Immature natural killer cell (primary cell): Measurements from ENCODE around the gene SRPRA. TPM values are rescaled to one million over a fixed set of nuclear protein-coding genes. Genes with fewer than 3 reads are reported as not detected.
A peak's percentile ranks its signal among the peaks of the same experiment; 100 is the strongest.
"Not testable (repeated sequence)": the region's sequence is repeated elsewhere in the genome, so short reads cannot be mapped to it uniquely, and the experiment has no call there.

Experiments used
- DNase-seq, 3 donors: peaks; one replicate each; pipeline ENCODE4 v3.0.0; 2022; ENCODE audit warnings: mixed read lengths in 1 of 3
- H3K27ac Mint-ChIP-seq, 6 donors: one replicate each; pipeline ENCODE4 v1.8.0; 2020; ENCODE audit warnings: mixed read lengths in 6 of 6, mild to moderate bottlenecking in 5 of 6, inconsistent platforms in 4 of 6, moderate library complexity in 3 of 6
- H3K27me3 Mint-ChIP-seq, 3 donors: one replicate each; pipeline ENCODE4 v1.8.0; 2020 to 2021; ENCODE audit warnings: low read depth in 3 of 3, mild to moderate bottlenecking in 3 of 3, mixed read lengths in 3 of 3, moderate library complexity in 3 of 3, inconsistent platforms in 1 of 3
- H3K36me3 Mint-ChIP-seq, 3 donors: one replicate each; pipeline ENCODE4 v1.8.0; 2020; ENCODE audit warnings: mixed read lengths in 3 of 3, inconsistent platforms in 2 of 3, mild to moderate bottlenecking in 2 of 3
- H3K4me1 Mint-ChIP-seq, 2 donors: one replicate each; pipeline ENCODE4 v1.8.0; 2020; ENCODE audit warnings: inconsistent platforms in 2 of 2, mild to moderate bottlenecking in 2 of 2, mixed read lengths in 2 of 2, moderate library complexity in 1 of 2
- H3K4me3 Mint-ChIP-seq, 5 donors: one replicate each; pipeline ENCODE4 v1.8.0; 2020; ENCODE audit warnings: mild to moderate bottlenecking in 5 of 5, mixed read lengths in 5 of 5, inconsistent platforms in 3 of 5, moderate library complexity in 3 of 5
- H3K9me3 Mint-ChIP-seq, 6 donors: one replicate each; pipeline ENCODE4 v1.8.0; 2020; ENCODE audit warnings: mild to moderate bottlenecking in 6 of 6, mixed read lengths in 6 of 6, inconsistent platforms in 4 of 6, moderate library complexity in 3 of 6
- polyA plus RNA-seq, 3 donors: library from polyadenylated mRNA; unstranded; fragments of 300-500 nt; fragmentation: Illumina TruSeq; gene quantifications; one replicate each; pipeline ENCODE4 v1.2.3, GENCODE V29; 2021

SRPRA gene
- polyA plus RNA-seq: 100 to 1,000 TPM in 2 of 3 donors, 10 to 100 TPM in 1; 67.7 to 161 (median 150) TPM

DNA sequence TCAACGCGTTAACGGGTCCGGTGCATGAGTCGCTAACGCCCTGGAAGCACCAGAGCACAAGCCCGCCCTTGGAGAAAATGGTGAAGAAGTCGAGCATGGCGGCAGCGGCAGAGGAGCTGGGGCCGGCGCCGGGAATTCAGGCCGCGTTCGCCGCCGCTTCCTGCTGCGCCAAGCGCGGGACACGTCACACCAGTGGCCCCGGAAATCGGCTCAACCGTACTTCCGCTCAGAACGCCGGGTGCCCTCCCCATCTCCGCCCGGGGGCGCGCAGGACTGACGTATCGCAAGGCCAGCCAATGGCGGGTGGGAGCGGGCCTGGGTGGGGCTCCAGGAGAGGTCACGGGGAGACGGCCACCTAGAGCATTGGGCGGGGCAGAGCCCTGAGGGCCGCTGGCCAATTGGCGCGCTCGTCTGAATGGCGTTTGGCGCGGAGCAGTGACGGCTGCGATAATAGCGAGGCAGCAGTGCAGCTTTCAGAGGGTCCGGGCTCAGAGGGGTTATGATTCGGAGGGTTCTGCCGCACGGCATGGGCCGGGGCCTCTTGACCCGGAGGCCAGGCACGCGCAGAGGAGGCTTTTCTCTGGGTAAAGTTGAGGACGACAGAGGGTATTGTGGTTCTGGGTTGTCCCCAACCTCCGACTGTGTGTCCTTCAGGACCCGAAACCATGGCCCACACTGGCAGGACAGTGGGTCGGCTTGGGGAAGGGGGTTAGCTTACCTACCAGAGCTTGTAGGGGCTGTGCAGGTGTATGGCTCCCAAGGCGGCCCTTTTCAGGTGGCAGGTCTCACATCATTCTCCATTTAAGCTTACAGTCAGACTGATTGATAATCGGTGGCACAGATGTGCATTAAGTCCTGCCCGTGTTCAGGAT, at the start of gene SRPRA, which contains the start of gene FOXRED1:
SRPRA (minus strand) TSS at position 188 of the 872 bp plus-strand sequence; CDS start at position 97, 91 bp downstream.
FOXRED1 (plus strand) TSS at position 447 of the 872 bp plus-strand sequence; CDS start at position 500, 53 bp downstream.
- H3K36me3 Mint-ChIP-seq: peaks cover 14 to 37% (median 27%) of the 10 kb centered on the region in 3 donors
- H3K9me3 Mint-ChIP-seq: no peaks in the 10 kb centered on the region
- peaks cover 1 to 11% (median 3%) of the 10 kb centered on the region in 3 donors for H3K27me3 Mint-ChIP-seq
- peak; percentile 100 for DNase-seq
- H3K4me3 Mint-ChIP-seq: peak within 1 kb of the TSS; percentile 94 to 98 (median 97)
- H3K4me1 Mint-ChIP-seq: peaks cover 36 to 45% of the 10 kb centered on the region in 2 donors
- H3K27ac Mint-ChIP-seq: peak within 1 kb of the TSS; percentile 96 to 99 (median 98)

GRCh38 chr11:126317756-126318573, 49.3 kb upstream of the SRPRA start:
- Mint-ChIP-seq H3K27me3 (peaks cover 0 to 12% (median 2%) of the 10 kb centered on the region in 3 donors), H3K4me3 (peak overlapping the region; percentile 67 to 86 (median 80)), H3K27ac (peak overlapping the region; percentile 98 to 99 (median 98)), H3K9me3 (no peaks in the 10 kb centered on the region), H3K36me3 (peaks cover 14 to 30% (median 25%) of the 10 kb centered on the region in 3 donors), H3K4me1 (peaks cover 70 to 71% of the 10 kb centered on the region in 2 donors)
- peak; percentile 68 to 75 (median 74) for DNase-seq

- peaks cover 14 to 30% (median 25%) of the 10 kb centered on the region in 3 donors for H3K36me3 Mint-ChIP-seq
- no peak for DNase-seq
- peaks cover 0 to 12% (median 2%) of the 10 kb centered on the region in 3 donors for H3K27me3 Mint-ChIP-seq
- peaks cover 76% of the 10 kb centered on the region in 2 donors for H3K4me1 Mint-ChIP-seq
- H3K9me3 Mint-ChIP-seq: no peaks in the 10 kb centered on the region
- peak overlapping the region; percentile 98 to 99 (median 98) for H3K27ac Mint-ChIP-seq
- H3K4me3 Mint-ChIP-seq: peak overlapping the region; percentile 67 to 86 (median 80)
Observed at GRCh38 chr11:126317432-126317755, 48.7 kb upstream of the SRPRA start.

- peaks cover 0 to 8% (median 0%) of the 10 kb centered on the region in 3 donors for H3K27me3 Mint-ChIP-seq
- H3K27ac Mint-ChIP-seq: peak overlapping the region; percentile 80 to 96 (median 86)
- H3K9me3 Mint-ChIP-seq: no peaks in the 10 kb centered on the region
- no peak for DNase-seq
- H3K36me3 Mint-ChIP-seq: peaks cover 17 to 30% (median 29%) of the 10 kb centered on the region in 3 donors
- H3K4me1 Mint-ChIP-seq: peaks cover 70 to 71% of the 10 kb centered on the region in 2 donors
- H3K4me3 Mint-ChIP-seq: peak overlapping the region in 2 of 5 donors; percentile 12 to 14
Observed at GRCh38 chr11:126313826-126314225, 45.1 kb upstream of the SRPRA start.

GRCh38 chr11:126312961-126313360, 44.3 kb upstream of the SRPRA start:
- Mint-ChIP-seq H3K27ac (peak overlapping the region; percentile 79 to 96 (median 86)), H3K4me1 (peaks cover 63 to 67% of the 10 kb centered on the region in 2 donors), H3K36me3 (peaks cover 21 to 34% (median 30%) of the 10 kb centered on the region in 3 donors), H3K9me3 (no peaks in the 10 kb centered on the region), H3K4me3 (peak overlapping the region in 4 of 5 donors; percentile 24 to 59 (median 42)), H3K27me3 (peaks cover 0 to 8% (median 0%) of the 10 kb centered on the region in 3 donors)
- no peak for DNase-seq

DNA sequence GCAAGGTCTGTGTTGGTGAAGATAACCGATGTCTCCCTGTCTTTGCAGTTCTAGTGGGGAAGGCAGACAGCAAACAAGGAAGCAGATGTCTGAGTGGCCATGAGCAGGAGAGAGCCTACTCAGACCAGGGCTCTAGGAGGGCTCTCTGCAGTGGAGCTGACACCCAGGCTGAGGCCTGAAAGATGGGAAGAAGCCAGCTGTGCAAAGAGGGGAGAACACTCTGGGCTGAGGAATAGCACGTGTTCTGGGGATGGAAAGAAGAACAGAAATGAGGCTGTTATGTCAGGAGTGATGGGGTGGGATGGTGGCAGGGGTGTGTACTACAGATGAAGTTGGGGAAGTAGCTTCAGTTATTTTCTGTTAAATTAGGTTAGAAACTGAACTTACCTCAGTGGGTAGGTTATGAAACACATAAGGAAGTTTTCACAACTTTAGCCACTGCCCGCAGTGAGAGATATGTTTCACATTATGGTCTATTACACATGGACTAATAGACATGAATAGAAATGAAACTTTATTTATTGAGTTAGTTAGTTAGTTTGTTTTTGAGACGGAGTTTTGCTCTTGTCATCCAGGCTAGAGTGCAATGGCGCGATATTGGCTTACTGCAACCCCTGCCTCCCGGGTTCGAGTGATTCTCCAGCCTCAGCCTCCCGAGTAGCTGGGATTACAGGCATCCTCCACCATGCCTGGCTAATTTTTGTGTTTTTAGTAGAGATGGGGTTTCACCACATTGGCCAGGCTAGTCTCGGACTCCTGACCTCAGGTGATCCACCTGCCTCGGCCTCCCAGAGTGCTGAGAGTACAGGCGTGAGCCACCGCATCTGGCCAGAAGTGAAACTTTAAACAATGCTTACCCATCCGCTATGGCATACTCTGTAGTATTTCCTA, 43.0 kb upstream of the SRPRA start:
- Mint-ChIP-seq H3K27ac (peak overlapping the region; percentile 85 to 98 (median 92)), H3K27me3 (peaks cover 0 to 2% (median 0%) of the 10 kb centered on the region in 3 donors), H3K9me3 (no peaks in the 10 kb centered on the region), H3K4me1 (peaks cover 61 to 65% of the 10 kb centered on the region in 2 donors), H3K36me3 (peaks cover 25 to 35% (median 26%) of the 10 kb centered on the region in 3 donors), H3K4me3 (peak overlapping the region; percentile 51 to 84 (median 72))
- DNase-seq: peak; percentile 48 to 63 (median 53)

GRCh38 chr11:126310992-126311310, 42.3 kb upstream of the SRPRA start:
- H3K4me3 Mint-ChIP-seq: peak overlapping the region; percentile 5 to 84 (median 72)

DNA sequence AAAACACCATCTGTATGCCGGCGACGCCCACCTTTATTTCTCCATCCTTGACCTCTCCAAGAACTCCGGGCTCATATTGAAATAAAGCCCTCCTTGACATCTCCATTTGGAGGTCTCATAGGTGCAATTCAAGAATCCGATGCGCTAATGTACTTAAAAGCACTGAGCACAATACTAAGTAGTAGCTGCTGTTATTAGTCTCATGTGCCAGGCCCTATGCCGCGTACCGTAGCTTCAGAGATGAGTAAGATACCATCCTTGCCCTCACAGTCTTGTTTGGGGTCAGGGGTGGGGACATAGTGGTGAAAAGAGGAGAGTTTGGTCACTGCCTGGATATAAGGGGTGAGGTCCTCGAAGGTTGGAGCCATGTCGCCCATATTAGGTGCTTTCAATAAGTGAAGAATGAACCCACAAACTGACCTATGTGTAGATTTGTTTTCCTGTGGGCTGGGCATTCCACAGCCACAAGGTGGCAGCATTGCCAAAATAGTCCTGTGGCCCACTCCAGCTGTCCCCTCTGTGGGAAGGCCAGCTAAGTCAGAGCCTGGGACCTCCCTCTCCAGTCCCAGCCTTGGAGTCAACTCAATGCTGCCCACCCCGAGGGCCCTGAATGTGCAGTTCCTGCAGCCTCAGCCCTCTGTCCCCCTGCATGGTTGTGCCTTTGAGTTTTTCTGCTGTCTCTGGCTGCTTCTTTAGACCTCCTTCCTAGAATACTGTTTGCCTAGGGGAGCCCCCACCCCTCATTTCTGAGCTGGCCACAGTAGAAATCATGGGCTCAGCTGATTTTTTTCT, 41.7 kb upstream of the SRPRA start:
- Mint-ChIP-seq H3K9me3 (no peaks in the 10 kb centered on the region), H3K4me3 (peak overlapping the region; percentile 5 to 84 (median 56)), H3K27me3 (peaks cover 0 to 2% (median 0%) of the 10 kb centered on the region in 3 donors), H3K36me3 (peaks cover 19 to 33% (median 19%) of the 10 kb centered on the region in 3 donors), H3K27ac (peak overlapping the region; percentile 85 to 98 (median 92)), H3K4me1 (peaks cover 62 to 67% of the 10 kb centered on the region in 2 donors)
- peak; percentile 69 to 74 (median 70) for DNase-seq

More at GRCh38 chr11:126310992-126311310, 42.3 kb upstream of the SRPRA start:
- peaks cover 58 to 62% of the 10 kb centered on the region in 2 donors for H3K4me1 Mint-ChIP-seq
- H3K27me3 Mint-ChIP-seq: peaks cover 0 to 2% (median 0%) of the 10 kb centered on the region in 3 donors
- H3K27ac Mint-ChIP-seq: peak overlapping the region; percentile 85 to 98 (median 92)
- DNase-seq: no peak
- no peaks in the 10 kb centered on the region for H3K9me3 Mint-ChIP-seq
- peaks cover 20 to 30% (median 21%) of the 10 kb centered on the region in 3 donors for H3K36me3 Mint-ChIP-seq

GRCh38 chr11:126308771-126309170, 40.1 kb upstream of the SRPRA start:
- not testable (repeated sequence) for H3K27ac Mint-ChIP-seq, H3K4me3 Mint-ChIP-seq, DNase-seq, H3K9me3 Mint-ChIP-seq, H3K27me3 Mint-ChIP-seq
- Mint-ChIP-seq H3K4me1 (peaks cover 64 to 72% of the 10 kb centered on the region in 2 donors), H3K36me3 (peaks cover 13 to 27% (median 16%) of the 10 kb centered on the region in 3 donors)

GRCh38 chr11:126308271-126308671, 39.6 kb upstream of the SRPRA start:
- H3K4me1 Mint-ChIP-seq: peaks cover 62 to 72% of the 10 kb centered on the region in 2 donors
- H3K4me3 Mint-ChIP-seq: no peak overlapping the region
- no peaks in the 10 kb centered on the region for H3K9me3 Mint-ChIP-seq
- peaks cover 0 to 3% (median 0%) of the 10 kb centered on the region in 3 donors for H3K27me3 Mint-ChIP-seq
- DNase-seq: no peak
- peaks cover 13 to 24% (median 16%) of the 10 kb centered on the region in 3 donors for H3K36me3 Mint-ChIP-seq
- peak overlapping the region in 5 of 6 donors; percentile 13 to 76 (median 20) for H3K27ac Mint-ChIP-seq

- Mint-ChIP-seq H3K27ac (peak overlapping the region in 5 of 6 donors; percentile 20 to 79 (median 61)), H3K4me3 (no peak overlapping the region), H3K9me3 (no peaks in the 10 kb centered on the region), H3K27me3 (peaks cover 0 to 3% (median 0%) of the 10 kb centered on the region in 3 donors), H3K4me1 (peaks cover 59 to 72% of the 10 kb centered on the region in 2 donors), H3K36me3 (peaks cover 13 to 24% (median 16%) of the 10 kb centered on the region in 3 donors)
- peak in 1 of 3 donors; percentile 22 for DNase-seq
Observed at GRCh38 chr11:126307706-126308105, 39.0 kb upstream of the SRPRA start.

DNA sequence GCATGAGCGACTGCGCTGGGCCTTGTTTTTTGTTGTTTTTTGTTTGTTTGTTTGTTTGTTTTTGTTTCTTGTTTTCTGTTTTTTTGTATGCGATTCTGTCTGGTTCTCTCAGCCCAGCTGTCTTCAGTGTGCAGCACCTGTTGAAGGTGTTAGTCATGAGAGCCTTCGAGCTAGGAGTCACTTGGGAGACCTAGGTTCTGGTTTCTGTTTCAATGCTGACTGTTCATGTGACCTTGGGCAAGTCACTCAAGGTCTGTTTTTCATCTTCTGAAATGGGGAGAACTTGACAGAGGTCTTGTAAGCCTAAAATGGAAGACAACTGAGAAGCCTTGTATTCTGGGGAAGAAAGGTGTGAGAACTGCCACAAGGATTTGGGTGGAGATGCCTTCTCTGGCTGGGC, 37.0 kb upstream of the SRPRA start:
- DNase-seq: no peak
- Mint-ChIP-seq H3K36me3 (peaks cover 13 to 24% (median 16%) of the 10 kb centered on the region in 3 donors), H3K27ac (peak overlapping the region; percentile 7 to 87 (median 62)), H3K4me1 (peaks cover 42 to 58% of the 10 kb centered on the region in 2 donors), H3K27me3 (peaks cover 0 to 3% (median 0%) of the 10 kb centered on the region in 3 donors), H3K4me3 (peak overlapping the region; percentile 55 to 80 (median 73)), H3K9me3 (no peaks in the 10 kb centered on the region)
